Omental fat pad (tissue), 4 donors: Measurements from ENCODE around the gene FGGY. TPM values are rescaled to one million over a fixed set of nuclear protein-coding genes. Genes with fewer than 3 reads are reported as not detected.
"Not testable (repeated sequence)": the region's sequence is repeated elsewhere in the genome, so short reads cannot be mapped to it uniquely, and the experiment has no call there.

Experiments
- ATAC-seq: fragments of 150-250 bp; one replicate; pipeline ENCODE4 v1.9.1; 2016; ENCODE audit warnings: mild to moderate bottlenecking, moderate library complexity; ENCODE audit not compliant: low FRiP score
- DNase-seq: peaks from one replicate; pipeline ENCODE4 v3.0.0-alpha.2; 2019; ENCODE audit warnings: low spot score
- total RNA-seq, 4 donors: library from RNA; depleted of rRNA; stranded (reverse); fragments of >200 nt; gene quantifications; one replicate each; pipeline ENCODE4 v1.1.0, GENCODE V29; 2016
- TF ChIP-seq, protein P1 (sequence below), 3 donors: fragments of 450-650 bp; IDR thresholded peaks; one replicate each; pipeline ENCODE4 v1.5.1; 2016 to 2017; ENCODE audit warnings: antibody characterized with exemption in 3 of 3, mild to moderate bottlenecking in 3 of 3, moderate library complexity in 2 of 3

Gene FGGY
- total RNA-seq, 4 donors from 2014 or later: 4.9 to 20.6 (median 10.7) TPM

GRCh38 chr1:59557549-59557885 is 260.6 kb downstream of the FGGY start:
- ATAC-seq (no peak), DNase-seq (no peak)
- TF ChIP-seq, protein P1, sequence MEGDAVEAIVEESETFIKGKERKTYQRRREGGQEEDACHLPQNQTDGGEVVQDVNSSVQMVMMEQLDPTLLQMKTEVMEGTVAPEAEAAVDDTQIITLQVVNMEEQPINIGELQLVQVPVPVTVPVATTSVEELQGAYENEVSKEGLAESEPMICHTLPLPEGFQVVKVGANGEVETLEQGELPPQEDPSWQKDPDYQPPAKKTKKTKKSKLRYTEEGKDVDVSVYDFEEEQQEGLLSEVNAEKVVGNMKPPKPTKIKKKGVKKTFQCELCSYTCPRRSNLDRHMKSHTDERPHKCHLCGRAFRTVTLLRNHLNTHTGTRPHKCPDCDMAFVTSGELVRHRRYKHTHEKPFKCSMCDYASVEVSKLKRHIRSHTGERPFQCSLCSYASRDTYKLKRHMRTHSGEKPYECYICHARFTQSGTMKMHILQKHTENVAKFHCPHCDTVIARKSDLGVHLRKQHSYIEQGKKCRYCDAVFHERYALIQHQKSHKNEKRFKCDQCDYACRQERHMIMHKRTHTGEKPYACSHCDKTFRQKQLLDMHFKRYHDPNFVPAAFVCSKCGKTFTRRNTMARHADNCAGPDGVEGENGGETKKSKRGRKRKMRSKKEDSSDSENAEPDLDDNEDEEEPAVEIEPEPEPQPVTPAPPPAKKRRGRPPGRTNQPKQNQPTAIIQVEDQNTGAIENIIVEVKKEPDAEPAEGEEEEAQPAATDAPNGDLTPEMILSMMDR (IDR thresholded peaks at IDR 0.05): no peak

DNA sequence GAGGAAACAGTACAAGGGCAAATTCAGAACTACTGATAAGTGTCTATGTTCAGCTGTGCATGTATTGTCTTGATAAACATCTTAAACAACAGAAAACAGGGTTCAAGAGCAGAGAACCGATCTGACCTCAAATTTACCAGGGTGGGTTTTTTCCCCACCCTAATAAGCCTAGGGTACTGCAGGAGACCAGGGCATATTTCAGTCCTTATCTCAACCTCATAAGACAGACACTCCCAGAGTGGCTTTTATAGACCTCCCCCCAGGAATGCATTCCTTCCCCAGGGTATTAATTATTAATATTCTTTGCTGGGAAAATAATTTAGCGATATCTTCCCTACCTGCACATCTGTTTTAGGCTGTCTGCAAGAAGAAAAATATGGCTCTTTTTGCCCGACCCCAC is 261.7 kb downstream of the FGGY start:
- DNase-seq, ATAC-seq: not testable (repeated sequence)

DNA sequence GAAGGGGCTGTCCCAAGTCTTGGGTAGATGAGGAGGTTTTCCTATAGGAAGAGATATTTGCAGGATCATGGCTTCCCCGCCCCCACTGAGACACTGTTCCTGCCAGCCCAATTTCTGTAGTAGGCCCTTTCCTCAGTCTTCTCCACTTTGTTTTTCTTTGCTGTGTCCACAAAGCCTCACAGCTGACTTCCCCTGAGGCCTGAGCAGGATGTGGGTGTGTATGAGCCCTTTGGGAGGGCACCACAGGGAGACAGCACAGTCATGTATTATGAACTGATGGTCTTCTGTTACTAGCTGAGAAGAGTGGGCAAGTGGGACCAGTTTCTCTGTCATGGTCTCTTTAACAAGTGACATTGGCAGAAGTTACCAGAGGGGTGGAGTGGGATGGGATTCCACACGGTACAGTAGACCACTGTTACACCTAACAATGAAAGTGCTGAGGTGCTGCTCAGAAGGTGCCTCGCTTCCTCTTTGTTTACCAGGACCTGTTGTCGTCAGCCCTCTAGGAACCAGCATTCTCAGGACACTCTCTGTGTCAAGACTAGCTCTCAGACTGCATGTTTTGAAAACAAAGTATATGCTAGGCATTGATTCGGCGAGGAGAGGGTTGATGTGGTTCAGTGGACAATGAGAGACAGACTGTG is 264.0 kb downstream of the FGGY start:
- TF ChIP-seq, protein P1 (IDR thresholded peaks at IDR 0.05): no peak
- no peak for DNase-seq

DNA sequence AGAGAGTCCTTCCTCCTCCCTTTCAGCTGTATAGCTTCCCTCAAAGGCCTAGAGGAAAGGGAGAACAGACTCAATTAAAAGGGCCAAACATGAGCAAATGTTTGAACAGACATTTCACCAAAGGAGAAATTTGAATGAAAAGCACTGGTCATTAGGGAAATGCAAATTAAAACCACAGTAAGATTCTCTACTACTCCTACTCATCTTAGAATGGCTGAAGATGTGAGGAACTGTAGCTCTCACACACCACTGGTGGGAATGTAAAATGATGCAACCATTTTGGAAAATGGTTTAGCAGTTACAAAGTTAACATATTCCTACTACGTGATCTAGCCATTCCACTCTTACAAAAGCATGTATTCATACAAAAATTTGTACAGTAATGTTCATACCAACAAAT is 264.9 kb downstream of the FGGY start:
- DNase-seq: no peak
- ATAC-seq: no peak
- TF ChIP-seq, protein P1 (IDR thresholded peaks at IDR 0.05): no peak

More for the DNA sequence above, 264.0 kb downstream of the FGGY start:
- ATAC-seq: no peak

- TF ChIP-seq, protein P1 (IDR thresholded peaks at IDR 0.05): no peak
- no peak for ATAC-seq
- no peak for DNase-seq
Measured at GRCh38 chr1:59564192-59564891, 267.4 kb downstream of the FGGY start.

GRCh38 chr1:59565611-59566410 is 268.9 kb downstream of the FGGY start:
- TF ChIP-seq, protein P1 (IDR thresholded peaks at IDR 0.05): no peak
- ATAC-seq: no peak
- DNase-seq: no peak

- no peak for DNase-seq
- ATAC-seq: no peak
- TF ChIP-seq, protein P1 (IDR thresholded peaks at IDR 0.05): no peak
Measured at GRCh38 chr1:59568158-59568935, 271.5 kb downstream of the FGGY start.
